A172 (cell line): Measurements from ENCODE around the gene PTGDS. TPM values are rescaled to one million over a fixed set of nuclear protein-coding genes. Genes with fewer than 3 reads are reported as not detected.

Source experiments
- DNase-seq: peaks from one replicate; pipeline ENCODE4 v3.0.0-alpha.2; 2015; ENCODE audit warnings: low spot score
- total RNA-seq: library from RNA; depleted of rRNA; stranded (reverse); fragments of >200 nt; shearing (Covaris generic); gene quantifications from 2 replicates; pipeline ENCODE4 v1.2.3, GENCODE V29; 2014

The PTGDS gene
- total RNA-seq, 1 experiment from 2014 or later, result not detected

DNA sequence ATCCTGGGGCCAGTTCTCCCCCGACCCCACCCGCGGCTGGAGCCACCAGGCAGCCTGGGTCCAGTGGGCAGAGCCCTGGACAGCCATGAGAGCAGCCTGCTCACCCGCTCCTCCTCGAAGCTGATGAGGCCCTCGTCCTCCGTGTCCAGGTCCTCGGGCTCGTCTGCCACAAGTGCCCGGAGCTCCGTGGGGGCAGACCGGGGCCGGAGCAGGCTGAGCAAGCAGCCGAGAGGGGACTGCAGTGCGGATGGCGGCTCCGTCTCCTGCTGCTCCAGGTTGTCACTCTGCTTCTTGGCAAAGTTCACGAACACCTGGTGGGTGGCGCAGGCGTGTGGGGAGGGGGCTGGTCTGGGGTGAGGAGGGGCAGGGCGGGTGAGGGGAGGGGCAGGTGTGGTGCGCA lies 31.0 kb downstream of the PTGDS start:
- no peak for DNase-seq

DNA sequence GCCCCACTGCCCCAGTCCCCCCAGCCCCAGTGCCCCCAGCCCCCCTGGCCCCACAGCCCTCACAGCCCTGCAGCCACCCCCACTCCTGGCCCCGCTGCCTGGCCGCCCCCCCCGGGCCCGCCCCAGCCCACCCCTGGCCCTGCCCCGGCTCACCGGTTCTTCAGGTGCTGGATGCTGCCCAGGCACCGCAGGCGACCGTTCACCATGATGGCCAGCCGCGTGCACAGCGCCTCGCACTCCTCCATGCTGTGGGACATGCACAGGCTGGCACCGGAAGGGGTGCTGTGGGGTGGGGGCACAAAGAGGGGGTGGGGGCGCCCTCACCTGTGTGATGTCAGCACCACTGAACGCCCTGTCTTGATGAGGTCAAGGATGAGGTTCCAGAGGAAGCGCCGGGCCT lies 31.9 kb downstream of the PTGDS start:
- no peak for DNase-seq

- no peak for DNase-seq
These were observed 32.8 kb downstream of the PTGDS start for GRCh38 chr9:137009938-137010732.

- DNase-seq, result no peak
These were observed 33.9 kb downstream of the PTGDS start for GRCh38 chr9:137011156-137011555.

- no peak for DNase-seq
These were observed 34.8 kb downstream of the PTGDS start for GRCh38 chr9:137011907-137012675.

DNA sequence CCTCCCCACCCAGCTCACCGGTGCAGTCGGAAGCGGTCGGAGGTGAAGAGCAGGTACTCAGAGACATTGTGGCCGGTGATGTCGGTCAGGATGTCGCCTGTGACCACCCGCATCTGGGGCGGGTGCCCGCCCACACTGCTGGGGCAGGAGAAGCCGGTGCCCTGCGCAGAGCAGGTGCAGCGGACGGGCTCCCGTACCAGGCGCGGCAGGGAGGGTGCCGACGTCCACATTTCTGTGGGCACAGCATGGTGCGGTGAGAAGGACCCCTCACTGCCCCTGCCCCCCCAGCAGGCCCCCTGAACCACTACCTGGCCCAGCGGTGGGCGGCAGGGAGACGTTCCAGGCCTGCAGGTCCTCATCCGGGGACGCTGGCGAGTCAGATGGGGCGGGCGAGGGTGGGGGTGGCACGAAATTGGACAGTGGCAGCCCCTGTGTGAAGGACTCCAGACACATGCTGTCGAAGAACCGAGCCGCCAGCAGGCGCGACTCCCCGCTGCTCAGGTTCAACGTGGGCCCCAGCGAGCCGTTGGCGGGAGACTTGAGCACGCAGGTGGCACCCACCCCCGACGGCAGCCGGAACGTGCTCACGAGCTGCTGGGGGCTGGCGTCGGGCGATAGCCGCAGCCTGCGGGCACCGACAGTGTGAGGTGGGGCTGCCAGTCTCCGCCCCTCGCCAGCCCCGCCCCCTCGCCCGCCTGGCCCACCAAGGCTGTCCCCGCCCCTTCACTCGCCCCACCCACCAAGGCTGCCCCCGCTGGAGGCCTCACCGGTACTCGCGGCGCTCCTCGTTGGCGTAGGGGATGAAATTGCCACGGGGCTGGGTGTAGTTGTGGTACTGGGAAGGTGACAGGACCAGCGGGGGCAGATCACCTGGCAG lies 35.6 kb downstream of the PTGDS start:
- DNase-seq, result no peak

- no peak for DNase-seq
These were observed 36.3 kb downstream of the PTGDS start for GRCh38 chr9:137013571-137013940.

- no peak for DNase-seq
These were observed 36.9 kb downstream of the PTGDS start for GRCh38 chr9:137014166-137014565.

DNA sequence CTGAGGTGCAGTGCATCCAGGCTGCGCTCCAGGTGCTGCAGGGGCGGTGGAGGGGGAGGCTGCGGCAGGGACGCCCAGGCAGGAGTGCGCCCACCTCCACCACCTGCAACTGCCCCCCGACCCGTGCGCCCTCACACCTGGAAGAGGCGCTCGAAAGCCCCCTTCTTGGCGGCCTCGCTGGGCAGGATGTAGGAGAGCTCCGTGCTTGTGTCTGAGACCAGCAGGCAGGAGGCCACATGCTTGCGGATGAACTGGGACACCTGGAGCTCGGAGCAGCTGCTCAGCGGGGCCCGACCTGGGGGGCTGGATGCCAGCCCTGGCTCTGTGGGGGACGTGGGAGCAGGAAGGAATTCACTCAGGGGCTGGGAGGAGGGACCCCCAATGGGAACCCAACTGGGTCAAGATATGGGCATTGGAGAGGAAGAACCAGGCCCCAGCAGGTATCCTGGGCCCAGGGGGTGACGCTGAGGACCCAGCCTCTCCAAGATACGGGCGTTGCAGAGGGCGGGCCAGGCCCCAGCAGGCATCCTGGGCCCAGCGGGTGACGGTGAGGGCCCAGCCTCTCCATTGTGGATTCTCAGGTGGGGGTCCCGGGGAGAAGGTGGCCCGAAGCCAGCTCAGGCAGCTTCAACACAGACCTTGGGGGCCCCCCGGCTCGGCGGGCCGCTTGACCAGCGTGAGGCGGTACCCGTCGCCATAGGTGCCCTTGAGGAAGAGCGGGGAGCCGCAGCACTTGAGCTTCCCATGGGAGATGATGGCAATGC lies 37.7 kb downstream of the PTGDS start:
- no peak for DNase-seq

- no peak for DNase-seq
These were observed 38.2 kb downstream of the PTGDS start for GRCh38 chr9:137015540-137015930.

DNA sequence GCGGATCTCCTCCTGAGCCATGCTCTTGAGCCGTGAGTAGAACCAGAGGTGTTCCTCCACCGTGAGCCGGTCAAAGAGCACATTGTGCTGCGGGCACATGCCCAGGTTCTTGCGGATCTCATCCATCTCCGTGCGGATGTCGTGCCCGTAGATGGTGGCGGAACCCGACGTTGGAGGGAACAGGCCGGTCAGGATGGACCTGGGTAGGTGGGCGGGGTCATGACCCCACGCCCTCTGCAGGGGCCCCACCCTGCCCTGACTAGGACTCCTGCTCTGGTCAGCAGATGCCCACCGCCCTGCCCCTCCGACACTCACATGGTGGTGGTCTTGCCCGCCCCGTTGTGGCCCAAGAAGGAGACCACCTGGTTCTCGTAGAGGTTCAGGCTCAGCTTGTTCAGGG lies 38.7 kb downstream of the PTGDS start:
- DNase-seq, result no peak

DNA sequence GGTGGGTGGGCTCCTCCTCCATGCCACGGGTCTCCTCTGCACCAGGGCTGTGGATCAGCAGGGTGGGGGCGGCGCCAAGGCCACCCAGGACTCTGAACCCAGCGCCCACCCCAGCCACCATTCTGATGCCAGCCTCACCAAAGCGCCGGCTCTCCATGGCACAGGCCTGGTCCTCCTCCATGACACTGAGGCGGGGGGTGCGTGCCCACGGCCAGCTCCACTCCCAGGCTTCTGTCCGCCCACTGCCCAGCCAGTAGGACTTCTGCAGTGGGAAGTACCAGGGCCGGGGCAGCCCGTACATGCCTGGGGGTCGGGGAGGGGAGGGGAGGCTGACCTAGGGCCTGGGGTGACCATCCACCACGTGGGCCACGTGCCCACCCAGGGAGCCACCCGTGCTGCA lies 39.1 kb downstream of the PTGDS start:
- no peak for DNase-seq

- DNase-seq, result no peak
These were observed 39.8 kb downstream of the PTGDS start for GRCh38 chr9:137017071-137017470.

DNA sequence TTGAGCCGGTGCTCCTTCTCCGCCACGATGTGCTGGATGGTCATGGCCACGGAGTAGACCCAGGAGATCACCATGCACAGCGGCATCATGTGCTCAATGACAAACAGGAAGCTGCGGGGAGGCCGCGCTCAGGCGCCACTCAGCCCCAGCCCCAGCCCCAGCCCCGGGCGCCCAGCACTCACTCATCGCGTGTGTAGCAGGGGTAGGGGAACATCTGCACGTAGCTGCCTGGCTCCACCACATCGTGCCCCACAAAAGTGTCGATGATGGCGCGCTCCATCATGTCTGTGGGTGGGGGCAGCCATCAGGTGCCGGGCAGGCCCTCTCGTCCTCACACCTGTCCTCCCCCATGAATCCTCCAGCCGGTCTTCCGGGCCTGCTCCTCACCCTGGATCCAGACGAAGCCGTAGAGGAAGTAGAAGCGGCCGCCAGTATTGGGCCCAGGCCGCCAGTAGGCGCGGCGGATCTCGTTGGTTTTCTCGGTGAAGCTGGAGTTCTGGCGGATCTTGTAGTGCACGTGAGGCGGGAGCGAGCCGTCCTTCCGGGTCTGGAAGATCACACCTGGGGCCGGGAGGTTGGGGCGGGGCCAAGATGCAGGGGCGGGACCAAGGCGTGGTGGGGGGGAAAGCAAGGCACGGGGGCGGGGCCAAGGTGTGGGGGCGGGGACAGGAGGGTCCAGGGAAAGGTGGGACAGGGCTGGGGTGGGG lies 40.6 kb downstream of the PTGDS start:
- DNase-seq, result no peak

GRCh38 chr9:137018761-137019559 lies 41.7 kb downstream of the PTGDS start:
- DNase-seq, result no peak

DNA sequence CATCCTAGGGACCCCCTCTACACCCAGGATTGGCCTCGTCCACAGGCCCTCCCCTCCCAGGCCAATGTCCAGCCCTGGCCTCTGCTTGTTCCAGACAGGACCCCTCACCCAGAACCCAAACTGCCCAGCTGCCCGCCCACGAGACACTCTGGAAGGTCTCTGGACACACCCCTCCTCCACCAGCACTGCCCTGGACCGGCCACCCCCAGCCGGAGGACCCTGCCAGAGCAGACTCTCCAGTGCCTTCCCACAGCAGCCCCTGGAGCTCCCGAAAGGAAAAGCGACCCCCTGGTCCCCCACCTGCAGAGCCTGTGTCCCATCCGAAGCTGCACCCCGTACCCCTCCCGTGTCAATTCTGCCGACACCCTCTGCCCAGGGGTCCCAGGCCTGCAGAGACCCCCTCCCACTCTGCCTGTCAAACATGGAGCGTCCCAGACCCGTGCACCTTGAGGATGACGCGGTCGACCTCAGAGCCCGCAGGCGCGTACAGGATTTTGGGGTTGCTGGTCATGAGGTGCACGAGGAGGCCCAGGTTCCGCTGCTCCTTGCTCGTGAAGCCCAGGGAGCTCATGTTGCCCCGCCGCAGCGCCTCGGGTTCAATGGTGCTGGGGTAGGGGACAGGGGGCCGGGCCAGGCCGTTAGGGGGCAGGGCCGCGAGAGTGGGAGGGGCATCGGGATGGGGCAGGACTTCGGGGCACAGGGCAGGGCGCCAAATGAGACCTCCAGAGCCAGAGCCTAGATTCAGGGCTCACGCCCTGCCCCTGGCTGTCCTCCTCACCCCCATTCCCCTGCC lies 42.8 kb downstream of the PTGDS start:
- DNase-seq, result no peak

GRCh38 chr9:137020771-137021567 lies 43.7 kb downstream of the PTGDS start:
- no peak for DNase-seq

DNA sequence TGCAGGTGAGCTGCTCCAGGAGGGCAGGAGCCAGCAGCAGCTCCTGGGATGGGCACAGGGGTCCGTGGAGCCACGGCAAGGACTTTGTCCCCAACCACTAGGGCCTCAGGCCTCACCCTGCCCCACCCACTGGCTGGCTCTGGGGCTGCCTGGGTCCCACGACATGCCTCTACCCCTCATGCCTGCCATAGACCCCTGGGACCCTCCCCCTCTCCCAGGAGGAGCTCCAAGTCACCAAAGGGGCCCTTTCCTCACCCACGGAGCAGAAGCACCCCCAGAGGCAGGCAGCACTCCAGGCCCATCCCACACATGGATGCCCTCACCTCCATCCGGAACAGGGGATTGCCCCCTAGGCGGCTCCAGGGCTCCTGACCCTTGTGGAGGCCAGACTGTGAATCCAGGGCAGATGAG lies 44.3 kb downstream of the PTGDS start:
- DNase-seq, result no peak
